G401 (cell line): ENCODE results near the gene UPK1A. TPM values are rescaled to one million over a fixed set of nuclear protein-coding genes. Genes with fewer than 3 reads are reported as not detected.
"Not testable (repeated sequence)": the region's sequence is repeated elsewhere in the genome, so short reads cannot be mapped to it uniquely, and the experiment has no call there.

Source experiments
- DNase-seq: peaks from one replicate; pipeline ENCODE4 v3.0.0-alpha.2; 2015; ENCODE audit warnings: low spot score
- in situ Hi-C: cut with HindIII; loops from 2 replicates; pipeline ENCODE4 v1.10.0; 2016; ENCODE audit warnings: low sequenced_read_pairs, mixed read lengths
- total RNA-seq: library from RNA; depleted of rRNA; stranded (reverse); fragments of >200 nt; shearing (Covaris generic); gene quantifications from 2 replicates; pipeline ENCODE4 v1.2.3, GENCODE V29; 2014

UPK1A gene
- total RNA-seq, 1 experiment from 2014 or later = not detected

GRCh38 chr19:35713904-35714495, 47.7 kb downstream of the UPK1A start:
- DNase-seq = peak; percentile 45
- in situ Hi-C loops = no loop called here

- in situ Hi-C loops = no loop called here
Measured at GRCh38 chr19:35714601-35715354, 48.5 kb downstream of the UPK1A start.

GRCh38 chr19:35715355-35715809, 49.1 kb downstream of the UPK1A start:
- in situ Hi-C loops = no loop called here
- no peak for DNase-seq

More at GRCh38 chr19:35714601-35715354, 48.5 kb downstream of the UPK1A start:
- DNase-seq = peak; percentile 36

GRCh38 chr19:35715981-35716800, 49.9 kb downstream of the UPK1A start:
- DNase-seq = peak; percentile 74
- in situ Hi-C loops = no loop called here

GRCh38 chr19:35716801-35717664, 50.7 kb downstream of the UPK1A start:
- in situ Hi-C loops = no loop called here
- peak; percentile 96 for DNase-seq

GRCh38 chr19:35717665-35718344, 51.5 kb downstream of the UPK1A start, which contains the start of gene KMT2B:
Gene KMT2B, plus strand, starts transcription at chr19:35718003. Its CDS starts 16 bp downstream, at chr19:35718019.
- in situ Hi-C loops = no loop called here
- no peak for DNase-seq

GRCh38 chr19:35718345-35719041, 52.2 kb downstream of the UPK1A start:
- in situ Hi-C loops = no loop called here
- DNase-seq = no peak

GRCh38 chr19:35719402-35720162, 53.3 kb downstream of the UPK1A start:
- no peak for DNase-seq
- in situ Hi-C loops = no loop called here

GRCh38 chr19:35720163-35720524, 53.8 kb downstream of the UPK1A start:
- DNase-seq = no peak
- in situ Hi-C loops = no loop called here

GRCh38 chr19:35720648-35721047, 54.3 kb downstream of the UPK1A start:
- DNase-seq = no peak
- in situ Hi-C loops = no loop called here

GRCh38 chr19:35721374-35721773, 55.1 kb downstream of the UPK1A start:
- in situ Hi-C loops = no loop called here
- no peak for DNase-seq

GRCh38 chr19:35722461-35722860, 56.1 kb downstream of the UPK1A start:
- DNase-seq = no peak
- in situ Hi-C loops = no loop called here

- in situ Hi-C loops = no loop called here
- no peak for DNase-seq
Measured at GRCh38 chr19:35722897-35723296, 56.6 kb downstream of the UPK1A start.

- DNase-seq = no peak
- in situ Hi-C loops = no loop called here
Measured at GRCh38 chr19:35723671-35724070, 57.4 kb downstream of the UPK1A start.

- in situ Hi-C loops, DNase-seq: not testable (repeated sequence)
Measured at GRCh38 chr19:35724132-35724531, 57.8 kb downstream of the UPK1A start.

GRCh38 chr19:35724560-35724959, 58.2 kb downstream of the UPK1A start:
- in situ Hi-C loops = no loop called here
- no peak for DNase-seq

- in situ Hi-C loops = no loop called here
- no peak for DNase-seq
Measured at GRCh38 chr19:35725216-35725861, 59.0 kb downstream of the UPK1A start.
